C1 segment of cervical spinal cord (tissue), 14 donors: Measurements from ENCODE around the gene AQP6.
"Not testable (repeated sequence)": the region's sequence is repeated elsewhere in the genome, so short reads cannot be mapped to it uniquely, and the experiment has no call there.

ENCODE experiments used
- DNase-seq, 14 donors: peaks; one replicate each; lab custom pipeline; 2025; lab: John Stamatoyannopoulos, UW

The AQP6 gene

GRCh38 chr12:49989400-49989799 is 16.7 kb downstream of the AQP6 start:
- DNase-seq = not testable (repeated sequence)

- no peak for DNase-seq
Observed at GRCh38 chr12:49990273-49990672, 17.5 kb downstream of the AQP6 start.

GRCh38 chr12:49998453-49998852 is 25.7 kb downstream of the AQP6 start:
- DNase-seq = no peak

- no peak for DNase-seq
Observed at GRCh38 chr12:50003595-50003994, 30.8 kb downstream of the AQP6 start.

GRCh38 chr12:50004696-50005095 is 31.9 kb downstream of the AQP6 start:
- DNase-seq = peak in 1 of 14 donors; percentile 16

GRCh38 chr12:50005175-50005574 is 32.4 kb downstream of the AQP6 start:
- DNase-seq = peak in 3 of 14 donors; percentile 17 to 63 (median 22)

GRCh38 chr12:50006280-50006679 is 33.5 kb downstream of the AQP6 start:
- peak in 3 of 14 donors; percentile 15 to 41 (median 16) for DNase-seq

GRCh38 chr12:50006754-50007442 is 34.2 kb downstream of the AQP6 start:
- peak in 1 of 14 donors; percentile 37 for DNase-seq

GRCh38 chr12:50013361-50014147 is 40.8 kb downstream of the AQP6 start:
- DNase-seq = peak in 1 of 14 donors; percentile 23

- DNase-seq = no peak
Observed at GRCh38 chr12:50014342-50014741, 41.6 kb downstream of the AQP6 start.

GRCh38 chr12:50016501-50017475 is 44.0 kb downstream of the AQP6 start:
- DNase-seq = peak in 6 of 14 donors; percentile 11 to 38 (median 26)

GRCh38 chr12:50017641-50018040 is 44.9 kb downstream of the AQP6 start:
- DNase-seq = no peak

GRCh38 chr12:50018154-50018553 is 45.4 kb downstream of the AQP6 start:
- no peak for DNase-seq

GRCh38 chr12:50018968-50019367 is 46.2 kb downstream of the AQP6 start:
- no peak for DNase-seq

- no peak for DNase-seq
Observed at GRCh38 chr12:50019524-50019923, 46.8 kb downstream of the AQP6 start.

GRCh38 chr12:50021031-50021430 is 48.3 kb downstream of the AQP6 start:
- DNase-seq = no peak

- no peak for DNase-seq
Observed at GRCh38 chr12:50022903-50023302, 50.2 kb downstream of the AQP6 start.

GRCh38 chr12:50024227-50024626 is 51.5 kb downstream of the AQP6 start:
- DNase-seq = no peak

- DNase-seq = no peak
Observed at GRCh38 chr12:50024805-50025186, 52.0 kb downstream of the AQP6 start.

GRCh38 chr12:50025187-50026059 is 52.7 kb downstream of the AQP6 start, which contains the start of gene RACGAP1:
Gene RACGAP1, minus strand, starts transcription at chr12:50025494. Its CDS starts 8,779 bp downstream, at chr12:50016715.
- peak in 13 of 14 donors; percentile 64 to 95 (median 89) for DNase-seq

- DNase-seq = no peak
Observed at GRCh38 chr12:50026691-50027090, 53.9 kb downstream of the AQP6 start.
